ENCODE measurements around the gene ZBTB49.
A peak's percentile ranks its signal among the peaks of the same experiment; 100 is the strongest.

ZBTB49 gene

GRCh38 chr4:4277531-4277930, 12.5 kb upstream of the ZBTB49 start:
- DNase-seq (ENCODE audit: low read depth): no peak
- no peak for TF ChIP-seq CTCF (conservative IDR thresholded peaks at IDR 0.05; ENCODE audit: low read length)
- H3K4me3 ChIP-seq (ENCODE audit: low read length): no peak overlapping the region

GRCh38 chr4:4281787-4282186, 8.3 kb upstream of the ZBTB49 start:
- no peak for DNase-seq (ENCODE audit: low read depth)
- no peak overlapping the region for H3K4me3 ChIP-seq (ENCODE audit: low read length)
- no peak for TF ChIP-seq CTCF (conservative IDR thresholded peaks at IDR 0.05; ENCODE audit: low read length)

- TF ChIP-seq CTCF (conservative IDR thresholded peaks at IDR 0.05; ENCODE audit: low read length): no peak
- DNase-seq (ENCODE audit: low read depth): peak; percentile 3
- no peak overlapping the region for H3K4me3 ChIP-seq (ENCODE audit: low read length)
These were observed 5.0 kb upstream of the ZBTB49 start for GRCh38 chr4:4284827-4285618.

- no peak for TF ChIP-seq CTCF (conservative IDR thresholded peaks at IDR 0.05; ENCODE audit: low read length)
- DNase-seq (ENCODE audit: low read depth): no peak
- no peak overlapping the region for H3K4me3 ChIP-seq (ENCODE audit: low read length)
These were observed 2.0 kb upstream of the ZBTB49 start for GRCh38 chr4:4288098-4288497.

- H3K4me3 ChIP-seq (ENCODE audit: low read length): peak overlapping the region; percentile 93
- no peak for DNase-seq (ENCODE audit: low read depth)
- no peak for TF ChIP-seq CTCF (conservative IDR thresholded peaks at IDR 0.05; ENCODE audit: low read length)
These were observed 996 bp upstream of the ZBTB49 start for GRCh38 chr4:4289055-4289454.

- H3K4me3 ChIP-seq (ENCODE audit: low read length): peak overlapping the region; percentile 93
- TF ChIP-seq CTCF (conservative IDR thresholded peaks at IDR 0.05; ENCODE audit: low read length): no peak
- peak; percentile 13 for DNase-seq (ENCODE audit: low read depth)
These were observed 482 bp upstream of the ZBTB49 start for GRCh38 chr4:4289597-4289940.

GRCh38 chr4:4293279-4293678, 3.2 kb downstream of the ZBTB49 start:
- H3K4me3 ChIP-seq (ENCODE audit: low read length): no peak overlapping the region
- TF ChIP-seq CTCF (conservative IDR thresholded peaks at IDR 0.05; ENCODE audit: low read length): no peak
- no peak for DNase-seq (ENCODE audit: low read depth)

Measured in AG10803 (cell line).